Measurements from ENCODE around the gene ECHS1. TPM values are rescaled to one million over a fixed set of nuclear protein-coding genes. Genes with fewer than 3 reads are reported as not detected.
A peak's percentile ranks its signal among the peaks of the same experiment; 100 is the strongest.

The ECHS1 gene
- total and polyA plus RNA-seq, 10 of the 15 experiments (the other 5 are each of a cell fraction or from before 2014, with no cell fraction given): 32.7 to 164 (median 62.4) TPM

DNA sequence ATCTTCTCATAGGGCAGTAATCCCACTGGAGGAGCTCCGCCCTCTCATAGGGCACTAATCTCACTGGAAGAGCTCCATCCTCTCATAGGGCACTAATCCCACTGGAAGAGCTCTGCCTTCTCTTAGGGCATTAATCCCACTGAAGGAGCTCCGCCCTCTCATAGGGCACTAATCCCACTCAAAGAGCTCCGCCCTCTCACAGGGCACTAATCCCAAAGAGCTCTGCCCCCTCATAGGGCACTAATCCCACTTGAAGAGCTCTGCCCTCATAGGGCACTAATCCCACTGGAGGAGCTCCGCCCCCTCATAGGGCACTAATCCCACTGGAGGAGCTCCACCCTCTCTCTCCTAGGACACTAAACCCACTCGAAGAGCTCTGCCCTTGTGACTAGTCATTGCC lies 11.9 kb downstream of the ECHS1 start:
- no peaks in the 10 kb centered on the region; the same call in 1 of the 2 replicates for H3K79me2 ChIP-seq (ENCODE audit: control insufficient read depth, insufficient read depth, low read length)
- ChIA-PET POLR2A (interaction anchor here (0.5 to 1.5 kb wide), 5 partner anchors 8 to 43 kb away, joined by 3 to 5 read pairs (median 4); partner anchors contain the start of gene PAOX), RAD21 (ENCODE audit: unreplicated experiment) (interaction anchor here (1.3 to 1.6 kb wide), 2 partner anchors 17 to 28 kb away, joined by 6 to 7 read pairs; no protein-coding TSS in a partner anchor), CTCF (interaction anchor here (1.0 to 2.4 kb wide), 3 partner anchors 9 to 46 kb away, joined by 3 to 14 read pairs (median 3); no protein-coding TSS in a partner anchor), SMC1A (ENCODE audit: uncharacterized antibody, unreplicated experiment) (interaction anchor here (1.0 to 2.3 kb wide), 4 partner anchors 12 to 45 kb away, joined by 4 to 16 read pairs (median 5); partner anchors contain the start of genes ECHS1 and PAOX)
- 49% methylated on average over 5 of the region's 5 CpGs for WGBS (ENCODE audit: insufficient coverage, insufficient replicate concordance, low lambda C conversion rate, missing lambda C conversion rate)
- H3K9ac ChIP-seq (ENCODE audit: control insufficient read depth, insufficient read depth, low read length): no peak overlapping the region
- peaks cover 18% of the 10 kb centered on the region for H3K4me1 ChIP-seq (ENCODE audit: control insufficient read depth, insufficient read depth, low read length)
- no peak for DNase-seq (ENCODE audit: low read depth, low spot score)
- no peaks in the 10 kb centered on the region for H4K20me1 ChIP-seq (ENCODE audit: control insufficient read depth, insufficient read depth)
- peak overlapping the region; percentile 52; the same call in 1 of the 2 replicates for H2AFZ ChIP-seq (ENCODE audit: control insufficient read depth, low read depth, low read length)
- TF ChIP-seq SMARCA5 (IDR thresholded peaks at IDR 0.05) (no peak), CEBPB (IDR thresholded peaks at IDR 0.05; ENCODE audit: borderline replicate concordance in 1 of 2, low read depth in 2 of 2, low read length in 2 of 2) (no peak), HDAC2 (IDR thresholded peaks at IDR 0.05) (no peak), FOS (IDR thresholded peaks at IDR 0.05; ENCODE audit: borderline replicate concordance, extremely low read depth, insufficient read length) (no peak), YY1 (IDR thresholded peaks at IDR 0.05; ENCODE audit: low read depth, low read length) (no peak), NR2C2 (IDR thresholded peaks at IDR 0.05; ENCODE audit: borderline replicate concordance, control insufficient read depth, insufficient read length, low read depth) (no peak), MEF2A (IDR thresholded peaks at IDR 0.05; ENCODE audit: insufficient read depth, low read depth, low read length) (no peak), CREM (IDR thresholded peaks at IDR 0.05; ENCODE audit: low read depth) (no peak)
- TF ChIP-seq, protein P1, sequence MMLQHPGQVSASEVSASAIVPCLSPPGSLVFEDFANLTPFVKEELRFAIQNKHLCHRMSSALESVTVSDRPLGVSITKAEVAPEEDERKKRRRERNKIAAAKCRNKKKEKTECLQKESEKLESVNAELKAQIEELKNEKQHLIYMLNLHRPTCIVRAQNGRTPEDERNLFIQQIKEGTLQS (IDR thresholded peaks at IDR 0.05; ENCODE audit: borderline replicate concordance, extremely low read depth, low read depth, low read length): no peak
- TF ChIP-seq, protein P2, sequence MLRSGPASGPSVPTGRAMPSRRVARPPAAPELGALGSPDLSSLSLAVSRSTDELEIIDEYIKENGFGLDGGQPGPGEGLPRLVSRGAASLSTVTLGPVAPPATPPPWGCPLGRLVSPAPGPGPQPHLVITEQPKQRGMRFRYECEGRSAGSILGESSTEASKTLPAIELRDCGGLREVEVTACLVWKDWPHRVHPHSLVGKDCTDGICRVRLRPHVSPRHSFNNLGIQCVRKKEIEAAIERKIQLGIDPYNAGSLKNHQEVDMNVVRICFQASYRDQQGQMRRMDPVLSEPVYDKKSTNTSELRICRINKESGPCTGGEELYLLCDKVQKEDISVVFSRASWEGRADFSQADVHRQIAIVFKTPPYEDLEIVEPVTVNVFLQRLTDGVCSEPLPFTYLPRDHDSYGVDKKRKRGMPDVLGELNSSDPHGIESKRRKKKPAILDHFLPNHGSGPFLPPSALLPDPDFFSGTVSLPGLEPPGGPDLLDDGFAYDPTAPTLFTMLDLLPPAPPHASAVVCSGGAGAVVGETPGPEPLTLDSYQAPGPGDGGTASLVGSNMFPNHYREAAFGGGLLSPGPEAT (IDR thresholded peaks at IDR 0.05; ENCODE audit: low read depth): no peak
- TF ChIP-seq, protein P3, sequence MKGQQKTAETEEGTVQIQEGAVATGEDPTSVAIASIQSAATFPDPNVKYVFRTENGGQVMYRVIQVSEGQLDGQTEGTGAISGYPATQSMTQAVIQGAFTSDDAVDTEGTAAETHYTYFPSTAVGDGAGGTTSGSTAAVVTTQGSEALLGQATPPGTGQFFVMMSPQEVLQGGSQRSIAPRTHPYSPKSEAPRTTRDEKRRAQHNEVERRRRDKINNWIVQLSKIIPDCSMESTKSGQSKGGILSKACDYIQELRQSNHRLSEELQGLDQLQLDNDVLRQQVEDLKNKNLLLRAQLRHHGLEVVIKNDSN (IDR thresholded peaks at IDR 0.05; ENCODE audit: borderline replicate concordance, extremely low read length, insufficient read depth, low read depth, low read length): no peak
- BruUV-seq (replicated peaks): no TSS peak
- ATAC-seq: no peak
- no peaks in the 10 kb centered on the region for H3K27me3 ChIP-seq (replicated peaks in 1 of 2; ENCODE audit: control insufficient read depth in 2 of 2, insufficient read depth in 2 of 2, low read length in 1 of 2)
- peak overlapping the region; percentile 69 for H3K4me2 ChIP-seq (ENCODE audit: control insufficient read depth, insufficient read depth)
- peak overlapping the region; percentile 15; the same call in 1 of the 2 replicates for H3K4me3 ChIP-seq
- FAIRE-seq: no peak
- intact Hi-C loops (cut with micrococcal nuclease; ENCODE audit: unreplicated experiment): no loop called here
- no peaks in the 10 kb centered on the region for H3K9me3 ChIP-seq (replicated peaks; ENCODE audit: control insufficient read depth, insufficient read depth, low read length)
- H3K36me3 ChIP-seq (ENCODE audit: control insufficient read depth in 2 of 2, insufficient read depth in 2 of 2, low read length in 1 of 2): peaks cover 3 to 5% of the 10 kb centered on the region in 2 experiments
- in situ Hi-C loops (cut with MboI): no loop called here
- H3K27ac ChIP-seq (ENCODE audit: control insufficient read depth, insufficient read depth): peak overlapping the region; percentile 57

Measured in GM12878 (cell line).